Measurements from ENCODE around the gene RPL10A. TPM values are rescaled to one million over a fixed set of nuclear protein-coding genes. Genes with fewer than 3 reads are reported as not detected.

RPL10A gene
- total and polyA plus RNA-seq, 2 of the 13 experiments (the other 11 are each of a cell fraction or from before 2014, with no cell fraction given) = 1,854 to 2,726 TPM

DNA sequence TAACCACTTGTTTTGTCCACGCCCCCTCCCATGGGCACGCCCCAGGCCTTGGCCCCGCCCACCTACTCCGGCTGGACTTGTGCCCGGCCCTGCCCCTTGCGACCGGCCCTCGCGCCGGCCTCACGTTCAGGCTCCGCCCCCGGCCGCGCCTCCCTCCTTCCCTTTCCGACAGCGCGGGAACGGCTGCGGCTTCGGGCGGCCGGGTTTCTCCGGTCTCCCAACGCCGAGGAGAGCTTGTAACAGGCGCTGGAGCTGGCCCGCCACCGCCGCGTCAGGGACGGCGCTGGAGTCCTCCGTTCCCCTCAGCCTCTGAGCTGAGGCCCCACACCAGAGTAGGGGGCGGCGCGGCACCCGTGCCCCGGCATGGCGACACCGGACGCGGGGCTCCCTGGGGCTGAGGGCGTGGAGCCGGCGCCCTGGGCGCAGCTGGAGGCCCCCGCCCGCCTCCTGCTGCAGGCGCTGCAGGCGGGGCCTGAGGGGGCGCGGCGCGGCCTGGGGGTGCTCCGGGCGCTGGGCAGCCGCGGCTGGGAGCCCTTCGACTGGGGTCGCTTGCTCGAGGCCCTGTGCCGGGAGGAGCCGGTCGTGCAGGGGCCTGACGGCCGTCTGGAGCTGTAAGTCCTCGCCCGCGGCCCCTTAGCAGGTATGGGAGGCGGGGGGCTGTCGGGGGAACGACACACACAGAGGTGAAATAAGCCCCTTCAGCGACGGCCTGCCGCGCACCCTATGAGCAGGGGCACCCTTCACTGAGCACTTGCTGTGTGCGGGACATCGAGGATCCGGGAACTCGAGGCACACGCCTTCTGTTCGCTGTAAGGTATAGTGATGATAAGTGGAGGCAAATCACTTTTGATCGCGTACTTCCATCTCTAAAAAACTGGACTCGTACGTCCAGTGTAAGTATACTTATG, 15.8 kb upstream of the RPL10A start, which contains the start of gene FANCE (continued):
- no peak for TF ChIP-seq ZMAT5 (CRISPR knock-in tag; IDR thresholded peaks at IDR 0.05; ENCODE audit: borderline replicate concordance, low read depth)
- TF ChIP-seq, protein P1, sequence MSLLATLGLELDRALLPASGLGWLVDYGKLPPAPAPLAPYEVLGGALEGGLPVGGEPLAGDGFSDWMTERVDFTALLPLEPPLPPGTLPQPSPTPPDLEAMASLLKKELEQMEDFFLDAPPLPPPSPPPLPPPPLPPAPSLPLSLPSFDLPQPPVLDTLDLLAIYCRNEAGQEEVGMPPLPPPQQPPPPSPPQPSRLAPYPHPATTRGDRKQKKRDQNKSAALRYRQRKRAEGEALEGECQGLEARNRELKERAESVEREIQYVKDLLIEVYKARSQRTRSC (CRISPR knock-in tag; IDR thresholded peaks at IDR 0.05; ENCODE audit: low read depth) = no peak
- TF ChIP-seq SP140L (CRISPR knock-in tag; IDR thresholded peaks at IDR 0.05; ENCODE audit: borderline replicate concordance) = peak; percentile 44; the same call in 1 of the 2 replicates
- TF ChIP-seq, protein P2, sequence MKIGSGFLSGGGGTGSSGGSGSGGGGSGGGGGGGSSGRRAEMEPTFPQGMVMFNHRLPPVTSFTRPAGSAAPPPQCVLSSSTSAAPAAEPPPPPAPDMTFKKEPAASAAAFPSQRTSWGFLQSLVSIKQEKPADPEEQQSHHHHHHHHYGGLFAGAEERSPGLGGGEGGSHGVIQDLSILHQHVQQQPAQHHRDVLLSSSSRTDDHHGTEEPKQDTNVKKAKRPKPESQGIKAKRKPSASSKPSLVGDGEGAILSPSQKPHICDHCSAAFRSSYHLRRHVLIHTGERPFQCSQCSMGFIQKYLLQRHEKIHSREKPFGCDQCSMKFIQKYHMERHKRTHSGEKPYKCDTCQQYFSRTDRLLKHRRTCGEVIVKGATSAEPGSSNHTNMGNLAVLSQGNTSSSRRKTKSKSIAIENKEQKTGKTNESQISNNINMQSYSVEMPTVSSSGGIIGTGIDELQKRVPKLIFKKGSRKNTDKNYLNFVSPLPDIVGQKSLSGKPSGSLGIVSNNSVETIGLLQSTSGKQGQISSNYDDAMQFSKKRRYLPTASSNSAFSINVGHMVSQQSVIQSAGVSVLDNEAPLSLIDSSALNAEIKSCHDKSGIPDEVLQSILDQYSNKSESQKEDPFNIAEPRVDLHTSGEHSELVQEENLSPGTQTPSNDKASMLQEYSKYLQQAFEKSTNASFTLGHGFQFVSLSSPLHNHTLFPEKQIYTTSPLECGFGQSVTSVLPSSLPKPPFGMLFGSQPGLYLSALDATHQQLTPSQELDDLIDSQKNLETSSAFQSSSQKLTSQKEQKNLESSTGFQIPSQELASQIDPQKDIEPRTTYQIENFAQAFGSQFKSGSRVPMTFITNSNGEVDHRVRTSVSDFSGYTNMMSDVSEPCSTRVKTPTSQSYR (CRISPR knock-in tag; IDR thresholded peaks at IDR 0.05; ENCODE audit: borderline replicate concordance) = no peak
- peak; percentile 74; the same call in 1 of the 2 replicates for TF ChIP-seq ZNF546 (CRISPR knock-in tag; conservative IDR thresholded peaks at IDR 0.05)
- TF ChIP-seq ZNF576 (CRISPR knock-in tag; IDR thresholded peaks at IDR 0.05) = 0 out of 2 replicates have a peak, but pooled peaks have one; percentile 27
- TF ChIP-seq PHF20 (CRISPR knock-in tag; IDR thresholded peaks at IDR 0.05) = no peak; the same call in 1 of the 2 replicates
- TF ChIP-seq CC2D1A (CRISPR knock-in tag; IDR thresholded peaks at IDR 0.05) = no peak
- TF ChIP-seq CBX2 (IDR thresholded peaks at IDR 0.05; ENCODE audit: low read depth, low read length) = no peak
- peak; percentile 83; the same call in 1 of the 2 replicates for TF ChIP-seq CBX2 (CRISPR knock-in tag; IDR thresholded peaks at IDR 0.05; ENCODE audit: low read depth)
- TF ChIP-seq, protein P3, sequence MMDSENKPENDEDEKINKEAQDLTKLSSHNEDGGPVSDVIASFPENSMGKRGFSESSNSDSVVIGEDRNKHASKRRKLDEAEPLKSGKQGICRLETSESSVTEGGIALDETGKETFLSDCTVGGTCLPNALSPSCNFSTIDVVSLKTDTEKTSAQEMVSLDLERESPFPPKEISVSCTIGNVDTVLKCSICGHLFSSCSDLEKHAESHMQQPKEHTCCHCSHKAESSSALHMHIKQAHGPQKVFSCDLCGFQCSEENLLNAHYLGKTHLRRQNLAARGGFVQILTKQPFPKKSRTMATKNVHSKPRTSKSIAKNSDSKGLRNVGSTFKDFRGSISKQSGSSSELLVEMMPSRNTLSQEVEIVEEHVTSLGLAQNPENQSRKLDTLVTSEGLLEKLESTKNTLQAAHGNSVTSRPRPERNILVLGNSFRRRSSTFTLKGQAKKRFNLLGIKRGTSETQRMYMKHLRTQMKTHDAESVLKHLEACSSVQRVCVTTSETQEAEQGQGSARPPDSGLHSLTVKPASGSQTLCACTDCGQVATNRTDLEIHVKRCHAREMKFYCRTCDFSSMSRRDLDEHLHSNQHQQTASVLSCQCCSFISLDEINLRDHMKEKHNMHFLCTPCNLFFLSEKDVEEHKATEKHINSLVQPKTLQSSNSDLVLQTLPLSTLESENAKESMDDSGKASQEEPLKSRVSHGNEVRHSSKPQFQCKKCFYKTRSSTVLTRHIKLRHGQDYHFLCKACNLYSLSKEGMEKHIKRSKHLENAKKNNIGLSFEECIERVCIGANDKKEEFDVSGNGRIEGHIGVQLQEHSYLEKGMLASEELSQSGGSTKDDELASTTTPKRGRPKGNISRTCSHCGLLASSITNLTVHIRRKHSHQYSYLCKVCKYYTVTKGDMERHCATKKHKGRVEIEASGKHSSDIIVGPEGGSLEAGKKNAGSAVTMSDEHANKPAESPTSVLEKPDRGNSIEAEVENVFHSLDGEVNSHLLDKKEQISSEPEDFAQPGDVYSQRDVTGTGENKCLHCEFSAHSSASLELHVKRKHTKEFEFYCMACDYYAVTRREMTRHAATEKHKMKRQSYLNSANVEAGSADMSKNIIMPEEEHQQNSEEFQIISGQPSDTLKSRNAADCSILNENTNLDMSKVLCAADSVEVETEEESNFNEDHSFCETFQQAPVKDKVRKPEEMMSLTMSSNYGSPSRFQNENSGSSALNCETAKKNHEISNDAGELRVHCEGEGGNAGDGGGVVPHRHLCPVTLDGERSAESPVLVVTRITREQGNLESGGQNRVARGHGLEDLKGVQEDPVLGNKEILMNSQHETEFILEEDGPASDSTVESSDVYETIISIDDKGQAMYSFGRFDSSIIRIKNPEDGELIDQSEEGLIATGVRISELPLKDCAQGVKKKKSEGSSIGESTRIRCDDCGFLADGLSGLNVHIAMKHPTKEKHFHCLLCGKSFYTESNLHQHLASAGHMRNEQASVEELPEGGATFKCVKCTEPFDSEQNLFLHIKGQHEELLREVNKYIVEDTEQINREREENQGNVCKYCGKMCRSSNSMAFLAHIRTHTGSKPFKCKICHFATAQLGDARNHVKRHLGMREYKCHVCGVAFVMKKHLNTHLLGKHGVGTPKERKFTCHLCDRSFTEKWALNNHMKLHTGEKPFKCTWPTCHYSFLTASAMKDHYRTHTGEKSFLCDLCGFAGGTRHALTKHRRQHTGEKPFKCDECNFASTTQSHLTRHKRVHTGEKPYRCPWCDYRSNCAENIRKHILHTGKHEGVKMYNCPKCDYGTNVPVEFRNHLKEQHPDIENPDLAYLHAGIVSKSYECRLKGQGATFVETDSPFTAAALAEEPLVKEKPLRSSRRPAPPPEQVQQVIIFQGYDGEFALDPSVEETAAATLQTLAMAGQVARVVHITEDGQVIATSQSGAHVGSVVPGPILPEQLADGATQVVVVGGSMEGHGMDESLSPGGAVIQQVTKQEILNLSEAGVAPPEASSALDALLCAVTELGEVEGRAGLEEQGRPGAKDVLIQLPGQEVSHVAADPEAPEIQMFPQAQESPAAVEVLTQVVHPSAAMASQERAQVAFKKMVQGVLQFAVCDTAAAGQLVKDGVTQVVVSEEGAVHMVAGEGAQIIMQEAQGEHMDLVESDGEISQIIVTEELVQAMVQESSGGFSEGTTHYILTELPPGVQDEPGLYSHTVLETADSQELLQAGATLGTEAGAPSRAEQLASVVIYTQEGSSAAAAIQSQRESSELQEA (CRISPR knock-in tag; IDR thresholded peaks at IDR 0.05; ENCODE audit: not compliant biosample characterization) = no peak
- TF ChIP-seq PLRG1 (conservative IDR thresholded peaks at IDR 0.05) = no peak
- no peak for TF ChIP-seq JUNB (CRISPR knock-in tag; IDR thresholded peaks at IDR 0.05; ENCODE audit: borderline replicate concordance)
- TF ChIP-seq JDP2 (CRISPR knock-in tag; IDR thresholded peaks at IDR 0.05; ENCODE audit: borderline replicate concordance) = no peak; the same call in 1 of the 2 replicates
- no peak for TF ChIP-seq ZNF138 (CRISPR knock-in tag; IDR thresholded peaks at IDR 0.05; ENCODE audit: low read depth)
- no peak for TF ChIP-seq ZBTB7B (CRISPR knock-in tag; IDR thresholded peaks at IDR 0.05)
